Naive thymus-derived CD4-positive, alpha-beta T cell (primary cell): ENCODE measurements around the gene HSD17B13. TPM values are rescaled to one million over a fixed set of nuclear protein-coding genes. Genes with fewer than 3 reads are reported as not detected.

Source experiments
- ATAC-seq: fragments of 150-1000 bp; cut with Tn5 transposase; 2 replicates; pipeline ENCODE4 v1.10.0; 2021; ENCODE audit warnings: mild to moderate bottlenecking, moderate library complexity
- CTCF ChIA-PET: fragments of 350-600 bp; sonication (Branson Sonifier 250); formaldehyde crosslinking; loops from one replicate; lab custom pipeline; 2021; ENCODE audit warnings: antibody characterized with exemption; lab: Charles Lee
- POLR2A ChIA-PET: fragments of 350-600 bp; sonication (Branson Sonifier 250); formaldehyde crosslinking; loops from one replicate; lab custom pipeline; 2021; ENCODE audit warnings: antibody characterized with exemption, inconsistent platforms; lab: Charles Lee
- DNase-seq, 9 donors: peaks; one replicate each; pipeline versions ENCODE4 v3.0.0 to v3.0.0-alpha.2; 2020 to 2022; ENCODE audit warnings: mixed read lengths in 1 of 9
- H3K27ac ChIP-seq: one replicate; pipeline ENCODE4 v1.7.0; 2013; ENCODE audit warnings: mild to moderate bottlenecking, low read depth, low read length, moderate library complexity
- H3K27me3 ChIP-seq, 2 donors: one replicate each; pipeline ENCODE4 v1.7.0; 2013; ENCODE audit warnings: low read length in 2 of 2, mild to moderate bottlenecking in 2 of 2, moderate library complexity in 2 of 2; ENCODE audit not compliant: control insufficient read depth in 2 of 2, insufficient read depth in 2 of 2
- H3K36me3 ChIP-seq, 3 experiments: 1 replicate in 2 of 3; 2 replicates in 1 of 3; pipeline ENCODE4 v1.7.0; 2013; ENCODE audit warnings: low read length in 3 of 3, mild to moderate bottlenecking in 3 of 3, moderate library complexity in 1 of 3; ENCODE audit not compliant: insufficient read depth in 3 of 3, control insufficient read depth in 2 of 3
- H3K4me1 ChIP-seq, 2 donors: one replicate each; pipeline ENCODE4 v1.7.0; 2013; ENCODE audit warnings: low read length in 2 of 2, mild to moderate bottlenecking in 2 of 2, moderate library complexity in 1 of 2; ENCODE audit not compliant: control insufficient read depth in 2 of 2, insufficient read depth in 2 of 2
- H3K4me3 ChIP-seq: 2 replicates; pipeline ENCODE4 v1.7.0; 2013; ENCODE audit warnings: mild to moderate bottlenecking, low read length
- H3K9me3 ChIP-seq, 3 experiments: 1 replicate in 2 of 3; 2 replicates in 1 of 3; pipeline ENCODE4 v1.7.0; 2013; ENCODE audit warnings: low read length in 3 of 3; ENCODE audit not compliant: control insufficient read depth in 2 of 3
- H3K27ac Mint-ChIP-seq, 9 donors: one replicate each; pipeline ENCODE4 v1.8.0; 2020 to 2022; ENCODE audit warnings: mixed read lengths in 9 of 9, mild to moderate bottlenecking in 8 of 9, moderate library complexity in 5 of 9, inconsistent platforms in 2 of 9
- H3K27me3 Mint-ChIP-seq, 5 donors: one replicate each; pipeline ENCODE4 v1.8.0; 2021 to 2022; ENCODE audit warnings: mixed read lengths in 5 of 5, mild to moderate bottlenecking in 1 of 5
- H3K36me3 Mint-ChIP-seq, 5 donors: one replicate each; pipeline ENCODE4 v1.8.0; 2020 to 2022; ENCODE audit warnings: mixed read lengths in 5 of 5, mild to moderate bottlenecking in 3 of 5, inconsistent platforms in 1 of 5
- H3K4me1 Mint-ChIP-seq, 7 donors: one replicate each; pipeline ENCODE4 v1.8.0; 2020 to 2022; ENCODE audit warnings: mixed read lengths in 7 of 7, mild to moderate bottlenecking in 3 of 7, inconsistent platforms in 1 of 7
- H3K4me3 Mint-ChIP-seq, 10 donors: one replicate each; pipeline ENCODE4 v1.8.0; 2020 to 2022; ENCODE audit warnings: mild to moderate bottlenecking in 10 of 10, mixed read lengths in 10 of 10, moderate library complexity in 6 of 10, inconsistent platforms in 2 of 10
- H3K9me3 Mint-ChIP-seq, 11 donors: one replicate each; pipeline ENCODE4 v1.8.0; 2020 to 2022; ENCODE audit warnings: mixed read lengths in 11 of 11, mild to moderate bottlenecking in 4 of 11, inconsistent platforms in 1 of 11, moderate library complexity in 1 of 11
- intact Hi-C, 2 donors: fragments of 100-400 bp; cut with micrococcal nuclease; formaldehyde crosslinking; loops; one replicate each; pipeline ENCODE4 v1.15.1; 2023
- polyA plus RNA-seq, 2 donors: library from polyadenylated mRNA; unstranded; fragments of 300-500 nt; fragmentation: Illumina TruSeq; gene quantifications; one replicate each; pipeline ENCODE4 v1.2.3, GENCODE V29; 2021
- total RNA-seq, 6 experiments: library from RNA in 5 of 6; stranded (reverse) in 5 of 6; gene quantifications; 1 replicate in 5 of 6; 2 replicates in 1 of 6; pipeline ENCODE4 v1.2.3 and lab custom pipeline; 2021 to 2026

Gene HSD17B13
- total and polyA plus RNA-seq, 7 experiments from 2014 or later, result 0.09 to 0.89 (median 0.36) TPM; not detected in 1

DNA sequence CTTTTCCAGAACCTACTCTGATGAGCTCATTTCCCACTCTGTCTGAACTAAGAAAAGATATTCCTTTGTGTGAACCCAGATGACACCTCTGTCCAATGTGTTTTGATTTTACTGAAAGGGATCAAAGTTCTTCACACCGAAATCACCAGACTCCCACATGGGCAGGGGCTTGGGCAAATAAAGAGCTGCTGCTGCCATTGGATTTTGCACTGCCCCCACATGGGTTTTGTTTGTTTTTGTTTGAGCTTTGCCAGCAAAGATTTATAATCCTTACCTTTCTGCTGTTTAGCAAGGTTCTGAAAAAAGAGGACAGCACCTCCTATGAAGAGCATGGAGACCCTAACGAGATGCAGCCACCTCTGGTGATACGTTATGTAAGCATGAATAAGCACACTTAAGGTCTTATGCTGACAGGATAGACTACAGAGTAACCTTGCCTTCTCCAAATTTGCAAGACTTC, 44.3 kb downstream of the HSD17B13 start:
- H3K9me3 Mint-ChIP-seq, result peaks cover 0 to 8% (median 3%) of the 10 kb centered on the region in 11 donors
- intact Hi-C loops, result no loop called here

GRCh38 chr4:87275311-87275710, 47.4 kb downstream of the HSD17B13 start:
- Mint-ChIP-seq H3K4me3 (no peak overlapping the region), H3K36me3 (no peaks in the 10 kb centered on the region), H3K27me3 (peaks cover 0 to 30% (median 3%) of the 10 kb centered on the region in 5 donors), H3K9me3 (peaks cover 0 to 2% (median 0%) of the 10 kb centered on the region in 11 donors), H3K4me1 (no peaks in the 10 kb centered on the region), H3K27ac (no peak overlapping the region)
- H3K4me3 ChIP-seq, result no peak overlapping the region
- CTCF ChIA-PET, result no interaction called here
- ATAC-seq, result no peak
- no peaks in the 10 kb centered on the region for H3K4me1 ChIP-seq
- no peaks in the 10 kb centered on the region for H3K9me3 ChIP-seq
- peaks cover 0 to 3% of the 10 kb centered on the region in 2 donors for H3K27me3 ChIP-seq
- intact Hi-C loops, result no loop called here
- H3K27ac ChIP-seq, result no peak overlapping the region
- DNase-seq, result no peak
- no peaks in the 10 kb centered on the region for H3K36me3 ChIP-seq
- POLR2A ChIA-PET, result no interaction called here

More for the DNA sequence above, 44.3 kb downstream of the HSD17B13 start:
- DNase-seq, result no peak
- no peak overlapping the region for H3K27ac ChIP-seq
- Mint-ChIP-seq H3K4me1 (no peaks in the 10 kb centered on the region), H3K4me3 (no peak overlapping the region), H3K27me3 (peaks cover 0 to 24% (median 7%) of the 10 kb centered on the region in 5 donors), H3K36me3 (no peaks in the 10 kb centered on the region), H3K27ac (no peak overlapping the region)
- H3K4me3 ChIP-seq, result no peak overlapping the region
- no peaks in the 10 kb centered on the region for H3K4me1 ChIP-seq
- ChIA-PET POLR2A (no interaction called here), CTCF (no interaction called here)
- ATAC-seq, result no peak
- H3K27me3 ChIP-seq, result no peaks in the 10 kb centered on the region
- H3K36me3 ChIP-seq, result no peaks in the 10 kb centered on the region
- H3K9me3 ChIP-seq, result no peaks in the 10 kb centered on the region

GRCh38 chr4:87274803-87275202, 47.9 kb downstream of the HSD17B13 start:
- no peaks in the 10 kb centered on the region for H3K4me1 ChIP-seq
- DNase-seq, result no peak
- Mint-ChIP-seq H3K27me3 (peaks cover 0 to 30% (median 3%) of the 10 kb centered on the region in 5 donors), H3K4me1 (no peaks in the 10 kb centered on the region), H3K9me3 (peaks cover 0 to 2% (median 0%) of the 10 kb centered on the region in 11 donors), H3K36me3 (no peaks in the 10 kb centered on the region), H3K27ac (no peak overlapping the region), H3K4me3 (no peak overlapping the region)
- H3K27me3 ChIP-seq, result peaks cover 0 to 3% of the 10 kb centered on the region in 2 donors
- H3K9me3 ChIP-seq, result no peaks in the 10 kb centered on the region
- intact Hi-C loops, result no loop called here
- POLR2A ChIA-PET, result no interaction called here
- H3K27ac ChIP-seq, result no peak overlapping the region
- CTCF ChIA-PET, result no interaction called here
- ATAC-seq, result no peak
- no peak overlapping the region for H3K4me3 ChIP-seq
- no peaks in the 10 kb centered on the region for H3K36me3 ChIP-seq

DNA sequence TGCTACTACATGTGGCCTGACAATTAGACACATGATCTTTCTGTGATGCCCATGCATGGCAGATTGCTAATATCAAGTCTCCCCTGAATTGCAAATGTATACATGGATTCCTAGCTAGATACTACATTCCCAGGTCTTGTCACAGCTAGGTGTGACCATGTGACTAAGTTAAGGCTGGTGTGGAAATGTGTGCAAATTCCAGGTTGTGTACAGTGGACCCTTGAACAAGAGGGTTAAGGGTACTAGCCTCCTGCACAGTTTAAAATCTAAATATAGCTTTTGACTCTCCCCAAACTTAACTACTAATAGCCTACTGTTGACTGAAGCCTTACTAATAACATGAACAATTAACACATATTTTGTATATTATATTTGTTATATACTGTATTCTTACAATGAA, 48.4 kb downstream of the HSD17B13 start:
- no peak overlapping the region for H3K27ac Mint-ChIP-seq
- H3K9me3 ChIP-seq, result no peaks in the 10 kb centered on the region

DNA sequence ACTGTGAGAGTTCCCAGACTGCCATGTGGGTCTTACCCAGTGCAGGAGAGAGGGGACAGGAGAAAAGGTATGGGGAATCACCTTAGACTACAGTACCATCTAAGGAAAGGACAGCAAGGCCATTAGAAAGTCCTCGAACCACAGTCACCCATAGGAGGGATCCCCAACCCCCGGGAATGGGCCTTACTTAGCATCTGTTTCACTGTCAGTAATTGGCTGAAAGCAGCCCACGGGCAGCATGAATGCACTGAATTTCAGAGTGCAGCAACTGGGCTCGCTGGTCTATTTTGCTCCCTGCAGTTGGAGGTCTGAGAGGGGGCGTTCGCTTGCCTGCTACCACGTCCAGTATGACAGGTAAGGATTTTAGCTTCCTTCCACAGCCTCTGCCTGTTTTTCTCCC, 51.9 kb downstream of the HSD17B13 start:
- intact Hi-C loops, result loop anchor here in 1 of 2 donors (1.0 kb wide), 1 partner anchor 194 kb away; no protein-coding TSS in a partner anchor

More for the DNA sequence above, 48.4 kb downstream of the HSD17B13 start:
- Mint-ChIP-seq H3K4me1 (no peaks in the 10 kb centered on the region), H3K4me3 (no peak overlapping the region), H3K36me3 (no peaks in the 10 kb centered on the region), H3K9me3 (peaks cover 0 to 2% (median 0%) of the 10 kb centered on the region in 11 donors), H3K27me3 (peaks cover 0 to 27% (median 3%) of the 10 kb centered on the region in 5 donors)
- no peak overlapping the region for H3K27ac ChIP-seq
- ATAC-seq (no peak), DNase-seq (no peak)
- no peaks in the 10 kb centered on the region for H3K4me1 ChIP-seq
- no peaks in the 10 kb centered on the region for H3K36me3 ChIP-seq
- intact Hi-C loops, result no loop called here
- POLR2A ChIA-PET, result no interaction called here
- CTCF ChIA-PET, result no interaction called here
- peaks cover 0 to 3% of the 10 kb centered on the region in 2 donors for H3K27me3 ChIP-seq
- no peak overlapping the region for H3K4me3 ChIP-seq

DNA sequence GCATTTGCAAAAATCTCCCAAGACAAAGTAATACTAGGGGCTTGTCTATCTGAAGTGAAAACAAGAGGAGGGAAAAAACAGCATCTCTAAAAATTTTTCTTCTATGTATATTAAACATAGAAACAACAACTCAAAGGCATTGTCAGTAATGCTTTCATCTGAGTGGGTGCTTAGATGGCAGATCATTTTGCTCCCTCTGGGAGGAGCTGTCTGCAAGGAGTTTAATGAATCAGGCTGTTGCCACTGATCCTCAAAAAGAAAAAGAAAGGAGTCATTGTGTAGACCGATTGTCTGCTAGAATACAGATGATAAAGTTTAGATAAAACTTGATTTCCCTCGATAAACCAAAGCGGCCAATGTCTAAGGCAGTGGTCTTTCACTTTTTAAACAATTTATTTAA, 52.5 kb downstream of the HSD17B13 start:
- no peak overlapping the region for H3K27ac ChIP-seq
- no peaks in the 10 kb centered on the region for H3K9me3 Mint-ChIP-seq
- no peak for ATAC-seq
- H3K27me3 ChIP-seq, result peaks cover 0 to 3% of the 10 kb centered on the region in 2 donors
- no peaks in the 10 kb centered on the region for H3K4me1 ChIP-seq
- H3K4me1 Mint-ChIP-seq, result no peaks in the 10 kb centered on the region
- peak in 1 of 9 donors; percentile 3 for DNase-seq
- H3K27ac Mint-ChIP-seq, result no peak overlapping the region
- no peak overlapping the region for H3K4me3 ChIP-seq
- ChIA-PET CTCF (no interaction called here), POLR2A (no interaction called here)
- peaks cover 0 to 3% (median 0%) of the 10 kb centered on the region in 5 donors for H3K36me3 Mint-ChIP-seq
- H3K9me3 ChIP-seq, result no peaks in the 10 kb centered on the region
- H3K27me3 Mint-ChIP-seq, result peaks cover 0 to 14% (median 3%) of the 10 kb centered on the region in 5 donors
- no peak overlapping the region for H3K4me3 Mint-ChIP-seq
- intact Hi-C loops, result loop anchor here in 1 of 2 donors (1.0 kb wide), 1 partner anchor 195 kb away; no protein-coding TSS in a partner anchor
- H3K36me3 ChIP-seq, result no peaks in the 10 kb centered on the region

More for the DNA sequence above, 51.9 kb downstream of the HSD17B13 start:
- H3K36me3 ChIP-seq, result no peaks in the 10 kb centered on the region
- no peak for DNase-seq
- peaks cover 0 to 3% (median 0%) of the 10 kb centered on the region in 5 donors for H3K36me3 Mint-ChIP-seq
- no peak overlapping the region for H3K4me3 ChIP-seq
- no peak for ATAC-seq
- H3K4me1 ChIP-seq, result no peaks in the 10 kb centered on the region
- peaks cover 0 to 3% of the 10 kb centered on the region in 2 donors for H3K27me3 ChIP-seq
- no peaks in the 10 kb centered on the region for H3K9me3 ChIP-seq
- H3K27ac ChIP-seq, result no peak overlapping the region
- no peak overlapping the region for H3K27ac Mint-ChIP-seq
- no peak overlapping the region for H3K4me3 Mint-ChIP-seq
- H3K27me3 Mint-ChIP-seq, result peaks cover 0 to 14% (median 3%) of the 10 kb centered on the region in 5 donors
- ChIA-PET POLR2A (no interaction called here), CTCF (no interaction called here)
- H3K9me3 Mint-ChIP-seq, result no peaks in the 10 kb centered on the region
- H3K4me1 Mint-ChIP-seq, result no peaks in the 10 kb centered on the region

- Mint-ChIP-seq H3K36me3 (peaks cover 0 to 3% (median 0%) of the 10 kb centered on the region in 5 donors), H3K4me1 (no peaks in the 10 kb centered on the region), H3K9me3 (peaks cover 0 to 6% (median 0%) of the 10 kb centered on the region in 11 donors), H3K27me3 (peaks cover 0 to 14% (median 6%) of the 10 kb centered on the region in 5 donors), H3K4me3 (no peak overlapping the region), H3K27ac (no peak overlapping the region)
- no peak for DNase-seq
- ChIA-PET CTCF (no interaction called here), POLR2A (no interaction called here)
- no peak for ATAC-seq
- Histone ChIP-seq H3K4me3 (no peak overlapping the region), H3K36me3 (no peaks in the 10 kb centered on the region), H3K27ac (no peak overlapping the region), H3K4me1 (no peaks in the 10 kb centered on the region), H3K27me3 (peaks cover 0 to 3% of the 10 kb centered on the region in 2 donors), H3K9me3 (no peaks in the 10 kb centered on the region)
- intact Hi-C loops, result no loop called here
These were observed 54.3 kb downstream of the HSD17B13 start for GRCh38 chr4:87268411-87268810.
